ENCODE data around the gene ITPRIPL2. TPM values are rescaled to one million over a fixed set of nuclear protein-coding genes. Genes with fewer than 3 reads are reported as not detected.

The ITPRIPL2 gene
- total RNA-seq, 1 donor from 2014 or later, result 44.4 TPM

DNA sequence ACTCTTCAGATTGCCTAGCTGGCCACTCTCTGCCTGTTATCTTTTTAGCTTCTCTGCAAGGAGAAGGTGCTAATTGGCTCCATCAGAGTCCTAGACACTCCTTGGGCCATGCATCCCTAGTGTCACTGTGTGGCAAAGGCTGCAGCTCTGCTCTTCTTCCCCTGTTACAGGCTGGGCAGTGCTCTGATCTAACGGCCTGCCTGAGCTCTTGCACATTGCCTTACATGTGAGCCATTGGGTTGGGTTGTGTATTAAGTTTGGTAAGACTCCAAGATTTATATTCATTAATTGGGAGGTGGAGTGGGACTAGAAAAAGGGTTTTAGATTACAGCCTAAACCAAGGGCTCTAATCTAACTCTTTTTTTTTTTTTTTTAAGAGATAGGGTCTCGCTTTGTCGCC lies 31.2 kb downstream of the ITPRIPL2 start:
- H3K27me3 Mint-ChIP-seq (ENCODE audit: low read depth), result peaks cover 31% of the 10 kb centered on the region
- intact Hi-C loops (cut with micrococcal nuclease), result no loop called here
- no peak overlapping the region for H3K4me3 Mint-ChIP-seq (ENCODE audit: low read depth)
- H3K4me1 Mint-ChIP-seq (ENCODE audit: low read depth), result no peaks in the 10 kb centered on the region
- H3K9me3 Mint-ChIP-seq, result peaks cover 8% of the 10 kb centered on the region
- no peak overlapping the region for H3K27ac Mint-ChIP-seq
- DNase-seq (ENCODE audit: low spot score), result no peak
- H3K36me3 Mint-ChIP-seq (ENCODE audit: low read depth), result no peaks in the 10 kb centered on the region

- H3K9me3 Mint-ChIP-seq, result peaks cover 8% of the 10 kb centered on the region
- no peak overlapping the region for H3K27ac Mint-ChIP-seq
- H3K4me1 Mint-ChIP-seq (ENCODE audit: low read depth), result no peaks in the 10 kb centered on the region
- intact Hi-C loops (cut with micrococcal nuclease), result no loop called here
- no peak overlapping the region for H3K4me3 Mint-ChIP-seq (ENCODE audit: low read depth)
- no peaks in the 10 kb centered on the region for H3K36me3 Mint-ChIP-seq (ENCODE audit: low read depth)
- peaks cover 25% of the 10 kb centered on the region for H3K27me3 Mint-ChIP-seq (ENCODE audit: low read depth)
- no peak for DNase-seq (ENCODE audit: low spot score)
Measured at GRCh38 chr16:19147126-19147525, 33.4 kb downstream of the ITPRIPL2 start.

DNA sequence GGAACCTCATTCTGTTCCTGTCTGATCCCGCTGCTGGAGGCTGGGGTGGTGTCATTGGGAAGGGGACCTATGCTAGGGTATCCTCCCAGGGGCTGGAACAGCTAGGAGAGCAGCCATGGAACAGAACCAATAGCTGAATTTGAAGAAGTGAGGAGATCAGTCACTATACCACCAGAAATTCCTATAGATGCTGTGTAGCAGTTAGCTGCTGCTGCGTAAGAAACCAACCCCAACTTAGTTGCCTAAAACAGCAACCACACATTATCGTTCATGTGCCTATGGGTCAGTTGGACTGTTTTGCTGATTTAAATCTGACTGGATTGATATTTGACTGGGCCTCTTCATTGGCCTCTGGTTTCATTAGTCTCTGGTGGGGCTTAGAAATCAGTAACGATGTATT lies 33.9 kb downstream of the ITPRIPL2 start:
- H3K27ac Mint-ChIP-seq, result no peak overlapping the region
- no peaks in the 10 kb centered on the region for H3K4me1 Mint-ChIP-seq (ENCODE audit: low read depth)
- peaks cover 8% of the 10 kb centered on the region for H3K9me3 Mint-ChIP-seq
- no peak for DNase-seq (ENCODE audit: low spot score)
- no peak overlapping the region for H3K4me3 Mint-ChIP-seq (ENCODE audit: low read depth)
- intact Hi-C loops (cut with micrococcal nuclease), result no loop called here
- no peaks in the 10 kb centered on the region for H3K36me3 Mint-ChIP-seq (ENCODE audit: low read depth)
- H3K27me3 Mint-ChIP-seq (ENCODE audit: low read depth), result peaks cover 25% of the 10 kb centered on the region

- H3K4me1 Mint-ChIP-seq (ENCODE audit: low read depth), result no peaks in the 10 kb centered on the region
- H3K9me3 Mint-ChIP-seq, result peaks cover 8% of the 10 kb centered on the region
- H3K27me3 Mint-ChIP-seq (ENCODE audit: low read depth), result peaks cover 25% of the 10 kb centered on the region
- intact Hi-C loops (cut with micrococcal nuclease), result no loop called here
- H3K27ac Mint-ChIP-seq, result no peak overlapping the region
- DNase-seq (ENCODE audit: low spot score), result no peak
- H3K4me3 Mint-ChIP-seq (ENCODE audit: low read depth), result no peak overlapping the region
- no peaks in the 10 kb centered on the region for H3K36me3 Mint-ChIP-seq (ENCODE audit: low read depth)
Measured at GRCh38 chr16:19148189-19148588, 34.4 kb downstream of the ITPRIPL2 start.

- peaks cover 15% of the 10 kb centered on the region for H3K27me3 Mint-ChIP-seq (ENCODE audit: low read depth)
- H3K4me3 Mint-ChIP-seq (ENCODE audit: low read depth), result no peak overlapping the region
- no peak overlapping the region for H3K27ac Mint-ChIP-seq
- H3K4me1 Mint-ChIP-seq (ENCODE audit: low read depth), result no peaks in the 10 kb centered on the region
- intact Hi-C loops (cut with micrococcal nuclease), result no loop called here
- no peak for DNase-seq (ENCODE audit: low spot score)
- H3K36me3 Mint-ChIP-seq (ENCODE audit: low read depth), result no peaks in the 10 kb centered on the region
- H3K9me3 Mint-ChIP-seq, result peaks cover 17% of the 10 kb centered on the region
Measured at GRCh38 chr16:19151310-19151709, 37.5 kb downstream of the ITPRIPL2 start.

GRCh38 chr16:19152042-19152441 lies 38.3 kb downstream of the ITPRIPL2 start:
- intact Hi-C loops (cut with micrococcal nuclease), result no loop called here
- DNase-seq (ENCODE audit: low spot score), result no peak
- peaks cover 18% of the 10 kb centered on the region for H3K27me3 Mint-ChIP-seq (ENCODE audit: low read depth)
- H3K4me1 Mint-ChIP-seq (ENCODE audit: low read depth), result no peaks in the 10 kb centered on the region
- no peak overlapping the region for H3K4me3 Mint-ChIP-seq (ENCODE audit: low read depth)
- H3K9me3 Mint-ChIP-seq, result peaks cover 22% of the 10 kb centered on the region
- no peaks in the 10 kb centered on the region for H3K36me3 Mint-ChIP-seq (ENCODE audit: low read depth)
- no peak overlapping the region for H3K27ac Mint-ChIP-seq

DNA sequence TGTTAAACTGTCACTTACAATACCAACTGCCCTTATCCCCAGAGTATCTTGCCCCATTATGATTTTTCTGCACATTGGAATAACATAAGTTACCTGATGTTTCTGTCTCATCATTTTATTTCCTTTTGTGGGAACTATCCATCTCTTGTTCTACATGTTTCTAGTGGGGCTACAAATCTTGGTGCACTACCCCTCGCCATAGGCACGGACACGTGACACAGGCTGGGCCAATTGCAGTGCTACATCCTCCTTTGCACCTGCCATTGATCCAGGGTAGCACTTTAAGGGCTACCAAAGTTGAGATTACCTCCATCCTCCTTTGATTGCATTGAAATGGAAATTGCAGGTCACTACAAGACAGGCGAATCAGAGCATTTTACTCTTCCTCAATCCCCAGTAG lies 40.1 kb downstream of the ITPRIPL2 start:
- Mint-ChIP-seq H3K27me3 (ENCODE audit: low read depth) (peaks cover 20% of the 10 kb centered on the region), H3K27ac (no peak overlapping the region), H3K9me3 (peaks cover 14% of the 10 kb centered on the region), H3K36me3 (ENCODE audit: low read depth) (no peaks in the 10 kb centered on the region), H3K4me1 (ENCODE audit: low read depth) (no peaks in the 10 kb centered on the region), H3K4me3 (ENCODE audit: low read depth) (no peak overlapping the region)
- DNase-seq (ENCODE audit: low spot score), result no peak
- intact Hi-C loops (cut with micrococcal nuclease), result no loop called here

DNA sequence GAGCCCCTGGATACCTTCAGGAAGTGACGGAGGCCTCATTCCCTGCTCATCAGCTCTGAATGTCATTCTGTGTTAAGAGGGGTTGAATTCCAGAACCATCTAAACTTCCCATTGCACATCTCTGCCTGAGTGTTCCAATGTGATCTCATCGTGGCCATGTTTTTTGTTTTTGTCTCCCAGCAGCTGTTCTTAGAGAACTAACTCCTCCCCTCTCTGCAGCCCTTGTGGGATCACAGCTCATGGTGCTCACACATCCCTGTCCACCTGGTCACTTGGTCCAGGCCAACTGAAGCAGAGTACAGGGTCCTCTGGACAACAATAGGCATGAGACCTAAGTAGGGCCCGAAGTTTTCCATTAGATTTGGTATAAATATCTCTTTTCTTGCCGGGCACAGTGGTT lies 48.3 kb downstream of the ITPRIPL2 start:
- intact Hi-C loops (cut with micrococcal nuclease), result no loop called here

GRCh38 chr16:19163215-19163614 lies 49.5 kb downstream of the ITPRIPL2 start:
- no peak for DNase-seq (ENCODE audit: low spot score)
- no peaks in the 10 kb centered on the region for H3K36me3 Mint-ChIP-seq (ENCODE audit: low read depth)
- no peaks in the 10 kb centered on the region for H3K4me1 Mint-ChIP-seq (ENCODE audit: low read depth)
- H3K27me3 Mint-ChIP-seq (ENCODE audit: low read depth), result peaks cover 4% of the 10 kb centered on the region
- no peak overlapping the region for H3K27ac Mint-ChIP-seq
- intact Hi-C loops (cut with micrococcal nuclease), result no loop called here
- H3K4me3 Mint-ChIP-seq (ENCODE audit: low read depth), result no peak overlapping the region
- peaks cover 5% of the 10 kb centered on the region for H3K9me3 Mint-ChIP-seq

More for the DNA sequence above, 48.3 kb downstream of the ITPRIPL2 start:
- H3K9me3 Mint-ChIP-seq, result peaks cover 5% of the 10 kb centered on the region
- H3K27ac Mint-ChIP-seq, result no peak overlapping the region
- DNase-seq (ENCODE audit: low spot score), result no peak
- H3K36me3 Mint-ChIP-seq (ENCODE audit: low read depth), result no peaks in the 10 kb centered on the region
- H3K27me3 Mint-ChIP-seq (ENCODE audit: low read depth), result peaks cover 9% of the 10 kb centered on the region
- H3K4me1 Mint-ChIP-seq (ENCODE audit: low read depth), result no peaks in the 10 kb centered on the region
- no peak overlapping the region for H3K4me3 Mint-ChIP-seq (ENCODE audit: low read depth)

DNA sequence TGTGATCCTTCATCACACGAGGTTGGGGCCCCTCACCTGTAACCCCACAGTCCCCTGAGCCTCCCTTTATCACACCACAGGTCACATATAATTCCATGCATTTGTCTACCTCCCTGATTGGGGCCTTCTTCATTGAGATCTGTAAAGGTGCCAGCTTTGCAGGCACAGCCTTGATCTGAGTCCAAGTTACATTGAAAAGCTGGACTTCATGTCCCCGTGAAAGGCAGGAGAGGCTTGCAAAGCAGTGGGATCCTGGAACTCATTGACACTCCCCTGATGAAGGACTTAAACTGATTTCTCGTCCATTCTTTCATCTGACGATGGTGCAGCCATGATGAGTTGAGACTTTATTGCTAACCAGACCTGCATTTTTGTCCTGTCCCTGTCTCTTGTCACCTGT lies 50.5 kb downstream of the ITPRIPL2 start:
- no peaks in the 10 kb centered on the region for H3K4me1 Mint-ChIP-seq (ENCODE audit: low read depth)
- intact Hi-C loops (cut with micrococcal nuclease), result no loop called here

DNA sequence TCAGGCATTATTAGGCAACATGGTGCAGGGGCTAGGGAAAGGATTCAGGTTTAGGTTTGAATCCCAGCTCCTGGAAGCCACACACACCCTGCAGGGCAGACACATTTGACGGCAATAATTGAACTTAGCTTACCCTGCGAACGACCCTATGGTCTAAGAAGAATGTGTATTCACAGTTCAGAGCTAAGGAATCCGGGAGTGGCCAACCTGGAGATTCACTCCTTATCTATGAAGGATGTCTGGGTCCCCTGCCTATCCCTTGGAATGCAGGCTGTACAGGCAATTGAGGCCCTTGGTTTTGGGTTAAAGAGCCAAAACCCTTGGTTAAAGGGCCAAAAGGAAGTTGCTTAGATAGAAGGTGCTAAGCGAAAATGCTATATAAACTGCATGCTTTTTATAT lies 51.3 kb downstream of the ITPRIPL2 start:
- Mint-ChIP-seq H3K9me3 (peaks cover 5% of the 10 kb centered on the region), H3K4me1 (ENCODE audit: low read depth) (no peaks in the 10 kb centered on the region), H3K27ac (no peak overlapping the region), H3K4me3 (ENCODE audit: low read depth) (no peak overlapping the region), H3K36me3 (ENCODE audit: low read depth) (no peaks in the 10 kb centered on the region), H3K27me3 (ENCODE audit: low read depth) (peaks cover 13% of the 10 kb centered on the region)
- no peak for DNase-seq (ENCODE audit: low spot score)
- intact Hi-C loops (cut with micrococcal nuclease), result no loop called here

More for the DNA sequence above, 50.5 kb downstream of the ITPRIPL2 start:
- Mint-ChIP-seq H3K9me3 (peaks cover 5% of the 10 kb centered on the region), H3K36me3 (ENCODE audit: low read depth) (no peaks in the 10 kb centered on the region), H3K4me3 (ENCODE audit: low read depth) (no peak overlapping the region), H3K27me3 (ENCODE audit: low read depth) (peaks cover 5% of the 10 kb centered on the region), H3K27ac (no peak overlapping the region)
- no peak for DNase-seq (ENCODE audit: low spot score)

- Mint-ChIP-seq H3K4me1 (ENCODE audit: low read depth) (no peaks in the 10 kb centered on the region), H3K36me3 (ENCODE audit: low read depth) (no peaks in the 10 kb centered on the region), H3K4me3 (ENCODE audit: low read depth) (no peak overlapping the region), H3K9me3 (peaks cover 5% of the 10 kb centered on the region), H3K27me3 (ENCODE audit: low read depth) (peaks cover 17% of the 10 kb centered on the region), H3K27ac (no peak overlapping the region)
- intact Hi-C loops (cut with micrococcal nuclease), result loop anchor here (2.0 kb wide), 2 partner anchors 80 to 208 kb away; no protein-coding TSS in a partner anchor
- no peak for DNase-seq (ENCODE audit: low spot score)
Measured at GRCh38 chr16:19166500-19166899, 52.7 kb downstream of the ITPRIPL2 start.

- H3K4me3 Mint-ChIP-seq (ENCODE audit: low read depth), result peak within 1 kb of the TSS; percentile 33
- no peak within 1 kb of the TSS for H3K27ac Mint-ChIP-seq
- H3K4me1 Mint-ChIP-seq (ENCODE audit: low read depth), result no peaks in the 10 kb centered on the region
- peaks cover 23% of the 10 kb centered on the region for H3K27me3 Mint-ChIP-seq (ENCODE audit: low read depth)
- intact Hi-C loops (cut with micrococcal nuclease), result loop anchor here (1.0 to 2.0 kb wide), 3 partner anchors 51 to 207 kb away; no protein-coding TSS in a partner anchor
- peaks cover 5% of the 10 kb centered on the region for H3K9me3 Mint-ChIP-seq
- peak; percentile 40 for DNase-seq (ENCODE audit: low spot score)
- no peaks in the 10 kb centered on the region for H3K36me3 Mint-ChIP-seq (ENCODE audit: low read depth)
Measured at GRCh38 chr16:19167710-19168370, 54.1 kb downstream of the ITPRIPL2 start, which contains the start of gene SYT17. Gene SYT17 (plus strand): TSS chr16:19168240. CDS start chr16:19168647, 407 bp downstream.
